Activated CD4-positive, alpha-beta T cell treated with anti-CD3 and anti-CD28 coated beads, Interleukin-2, Interleukin-6, amounts not matched to agents 100 ng/mL and 50 ng/mL, durations not matched to agents 16 hours and 8 hours (primary cell): ENCODE measurements around the gene ZNF530.

Experiments
- DNase-seq: peaks from one replicate; pipeline ENCODE4 v3.0.0-alpha.2; 2020

ZNF530 gene

DNA sequence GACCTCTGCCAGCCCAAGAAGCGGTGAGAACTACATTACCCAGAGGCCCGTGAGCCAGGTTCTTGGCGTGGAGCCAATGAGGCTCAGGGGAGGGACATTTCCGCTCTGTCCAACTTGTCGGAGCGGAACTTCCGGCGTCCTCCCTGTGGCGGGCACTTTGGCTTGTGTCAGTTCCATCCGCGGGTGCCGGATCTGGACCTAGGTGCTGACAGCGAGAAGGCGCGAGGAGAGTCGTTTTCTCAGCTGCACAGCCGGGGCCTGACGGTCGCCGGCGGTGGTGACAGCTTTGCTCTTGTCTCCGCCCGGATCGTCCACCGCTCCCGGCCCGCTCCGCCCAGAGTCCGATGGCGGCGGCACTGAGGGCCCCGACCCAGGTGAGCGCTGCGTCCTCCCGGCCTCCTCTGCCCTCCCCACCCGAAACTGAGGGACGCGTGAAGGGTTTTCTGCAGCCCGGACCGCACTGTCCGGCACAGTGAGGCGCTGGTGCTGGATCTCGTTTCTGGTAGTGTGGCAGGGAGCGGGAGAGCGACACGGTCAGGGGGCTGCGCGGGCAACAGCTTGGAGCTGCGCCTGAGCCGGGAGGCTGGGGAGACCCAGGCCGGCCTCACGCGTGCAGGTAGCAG lies at the start of gene ZNF530:
ZNF530 (plus strand) TSS at position 125 of the 623 bp plus-strand sequence. CDS start 4,461 bp downstream, outside the sequence.
- DNase-seq, result peak; percentile 91

DNA sequence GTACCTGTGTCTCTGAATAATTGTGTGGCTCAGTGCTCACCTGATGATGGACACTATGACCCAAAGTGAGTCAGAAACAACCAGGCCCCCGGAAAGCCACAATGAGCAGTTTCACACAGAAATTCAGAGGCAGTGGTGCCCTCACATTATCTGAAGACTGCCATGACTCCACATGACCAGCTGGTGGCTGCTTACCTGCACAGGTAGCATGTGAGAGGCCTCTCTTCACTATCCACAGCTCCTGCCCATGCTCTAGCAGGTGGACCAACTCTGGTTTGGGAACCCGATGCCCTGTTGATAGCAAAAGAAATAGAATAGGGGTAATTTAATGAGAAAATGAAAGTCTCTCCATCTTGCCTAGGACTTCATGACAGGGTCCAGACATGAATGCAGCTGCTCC lies 47.3 kb upstream of the ZNF530 start:
- DNase-seq, result no peak

- no peak for DNase-seq
Measured at GRCh38 chr19:57557659-57558058, 42.0 kb upstream of the ZNF530 start.

DNA sequence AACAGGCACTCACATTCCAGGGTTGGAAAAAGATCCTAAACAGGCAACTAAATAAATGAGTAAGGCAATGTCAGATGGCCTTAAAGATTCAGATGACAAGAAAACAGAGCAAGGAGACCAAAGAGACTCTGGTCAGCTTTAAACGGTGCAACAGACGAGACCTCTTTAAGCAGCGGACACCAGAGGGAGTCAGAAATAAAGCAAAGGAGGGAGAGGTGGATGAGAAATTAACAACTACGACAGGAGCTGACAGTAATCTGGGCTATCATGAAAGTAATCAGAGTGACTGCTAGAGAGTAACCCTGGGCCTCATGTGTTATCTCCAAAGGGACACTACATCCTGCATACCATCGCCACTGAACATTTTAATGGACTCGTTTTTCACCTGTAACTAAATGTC lies 41.2 kb upstream of the ZNF530 start:
- DNase-seq, result peak; percentile 3

- DNase-seq, result peak; percentile 28
Measured at GRCh38 chr19:57559008-57559403, 40.7 kb upstream of the ZNF530 start.

DNA sequence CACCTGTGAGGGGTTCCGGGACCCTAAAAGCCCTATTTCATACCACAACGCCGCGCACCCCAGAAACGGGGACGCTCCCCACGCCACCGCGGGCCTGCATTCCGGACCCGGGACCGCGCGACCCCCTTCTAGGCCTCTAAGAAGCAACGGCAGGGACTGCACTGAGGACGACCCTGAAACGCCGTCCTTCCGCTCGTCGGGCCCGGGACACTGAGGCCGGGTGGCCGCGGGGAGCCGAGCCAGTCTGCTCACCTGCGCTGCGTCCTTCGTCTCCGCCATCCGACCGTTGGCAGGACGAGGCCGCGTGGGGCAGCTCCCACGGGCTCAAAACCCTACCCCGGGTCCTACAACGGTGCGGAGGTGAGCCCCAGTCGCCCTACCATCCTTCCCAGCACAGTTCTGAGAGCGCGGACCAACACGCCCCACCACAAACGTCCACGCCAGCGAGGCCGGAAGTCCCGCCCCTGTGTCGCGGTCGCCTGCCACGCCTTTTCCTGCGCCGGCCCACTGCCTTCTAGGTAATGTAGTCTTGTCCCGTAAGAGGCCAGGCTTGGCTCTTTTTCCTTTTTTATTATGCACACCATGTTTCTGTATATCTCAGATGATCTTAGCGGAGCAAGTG lies 40.2 kb upstream of the ZNF530 start, which contains the start of gene ZNF550:
ZNF550 (minus strand) TSS at position 460 of the 622 bp plus-strand sequence; CDS start at position 279, 181 bp downstream.
- DNase-seq, result peak; percentile 92

DNA sequence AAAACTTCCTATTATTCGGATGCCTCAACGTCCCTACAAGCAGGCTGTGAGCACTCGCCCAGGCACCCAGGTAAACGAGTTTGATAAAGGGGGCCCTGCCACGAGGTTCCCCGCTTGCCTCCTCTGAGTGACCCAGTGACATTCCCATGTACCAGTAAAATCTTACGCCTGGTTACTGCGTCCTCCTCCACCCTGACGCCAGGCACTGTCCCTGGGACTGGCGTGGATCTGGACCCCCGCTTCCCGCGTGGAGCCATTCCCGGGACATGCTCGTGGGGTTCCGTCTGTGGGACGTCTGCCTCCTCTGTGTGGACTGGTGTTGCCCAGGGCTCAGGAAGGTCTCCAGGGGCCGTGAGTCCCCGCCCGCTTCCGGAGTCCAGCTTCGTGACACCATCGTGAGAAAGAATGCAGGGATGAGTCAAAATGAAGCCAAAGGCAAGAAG lies 39.6 kb upstream of the ZNF530 start:
- DNase-seq, result no peak

DNA sequence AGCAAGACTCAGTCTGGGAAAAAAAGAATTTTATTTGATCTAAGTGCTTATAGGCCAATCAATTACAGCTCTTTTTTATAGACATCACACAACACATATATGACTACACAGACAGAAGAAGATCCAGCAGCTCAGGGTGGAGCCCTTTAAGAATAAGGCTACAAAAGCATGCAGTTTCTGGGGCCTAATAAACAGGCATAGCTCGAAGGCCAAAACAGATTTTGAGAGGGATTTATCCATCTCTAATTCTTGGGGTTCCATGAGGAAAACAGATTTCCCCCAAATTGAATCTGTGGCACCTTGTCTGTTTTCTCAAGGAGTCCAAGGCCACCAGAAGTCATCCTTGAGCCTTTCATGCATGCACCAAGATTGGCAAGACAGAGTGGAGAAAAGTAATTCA lies 36.1 kb upstream of the ZNF530 start:
- no peak for DNase-seq

DNA sequence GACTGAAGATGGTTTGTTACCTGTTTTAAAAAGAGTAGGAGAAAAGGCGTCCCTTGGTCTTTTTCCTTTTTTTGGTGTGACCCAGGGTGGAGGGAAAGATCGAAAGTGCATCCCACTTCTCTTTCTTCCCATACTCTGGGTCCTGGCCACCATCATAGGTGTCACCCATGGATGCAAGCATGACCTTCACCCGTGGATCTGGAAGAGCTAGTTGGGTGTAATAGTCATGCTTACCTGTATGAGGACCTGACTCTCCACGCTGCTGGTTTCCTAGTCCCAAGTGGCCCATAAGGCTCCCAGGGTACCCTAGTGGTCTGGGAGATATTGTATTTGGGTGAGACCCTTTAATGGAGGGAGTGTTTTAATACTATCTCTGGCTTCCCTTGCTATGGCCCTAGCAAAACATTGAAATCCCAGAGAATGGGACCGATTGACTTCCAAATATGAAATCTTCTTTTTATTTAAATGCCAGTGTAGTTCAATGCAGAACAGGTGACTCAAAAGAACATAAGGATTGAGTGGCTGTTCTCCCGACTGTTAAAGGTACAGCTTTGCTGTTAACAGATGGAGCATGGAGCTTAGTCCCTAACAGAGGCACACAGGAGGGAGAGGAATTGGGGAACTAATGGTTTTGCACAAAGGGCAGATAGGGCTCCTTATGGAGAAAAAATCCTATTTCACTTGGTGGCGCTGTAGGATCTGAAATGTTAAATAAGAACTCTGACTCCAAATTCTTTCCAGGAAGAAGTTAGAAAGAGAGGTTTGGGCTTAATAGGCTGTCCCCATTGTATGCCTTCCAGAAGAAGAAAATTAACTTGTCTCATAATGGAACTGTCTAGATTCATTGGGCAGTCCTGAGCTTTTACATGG lies 33.1 kb upstream of the ZNF530 start:
- no peak for DNase-seq

- no peak for DNase-seq
Measured at GRCh38 chr19:57570707-57571106, 29.0 kb upstream of the ZNF530 start.

- no peak for DNase-seq
Measured at GRCh38 chr19:57572415-57572947, 27.2 kb upstream of the ZNF530 start.

DNA sequence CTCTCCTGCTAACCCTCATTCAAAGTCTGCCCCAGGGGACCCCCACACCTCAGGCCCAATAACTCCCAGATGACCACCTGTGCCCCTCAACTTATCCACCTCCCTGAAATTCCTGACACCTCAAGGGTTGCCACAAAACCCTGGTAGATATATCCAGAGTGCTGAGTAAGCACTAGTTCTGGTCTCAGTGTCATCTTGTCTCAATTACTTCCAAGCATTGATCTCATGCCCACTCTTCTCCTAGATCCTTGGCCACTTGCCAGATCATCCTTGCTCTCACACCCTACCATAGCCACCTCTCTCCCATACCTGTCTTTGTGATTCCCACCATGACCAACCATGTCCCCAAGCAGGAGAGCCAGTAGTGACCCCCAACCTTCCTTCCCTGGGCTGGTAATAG lies 23.0 kb upstream of the ZNF530 start:
- DNase-seq, result no peak

DNA sequence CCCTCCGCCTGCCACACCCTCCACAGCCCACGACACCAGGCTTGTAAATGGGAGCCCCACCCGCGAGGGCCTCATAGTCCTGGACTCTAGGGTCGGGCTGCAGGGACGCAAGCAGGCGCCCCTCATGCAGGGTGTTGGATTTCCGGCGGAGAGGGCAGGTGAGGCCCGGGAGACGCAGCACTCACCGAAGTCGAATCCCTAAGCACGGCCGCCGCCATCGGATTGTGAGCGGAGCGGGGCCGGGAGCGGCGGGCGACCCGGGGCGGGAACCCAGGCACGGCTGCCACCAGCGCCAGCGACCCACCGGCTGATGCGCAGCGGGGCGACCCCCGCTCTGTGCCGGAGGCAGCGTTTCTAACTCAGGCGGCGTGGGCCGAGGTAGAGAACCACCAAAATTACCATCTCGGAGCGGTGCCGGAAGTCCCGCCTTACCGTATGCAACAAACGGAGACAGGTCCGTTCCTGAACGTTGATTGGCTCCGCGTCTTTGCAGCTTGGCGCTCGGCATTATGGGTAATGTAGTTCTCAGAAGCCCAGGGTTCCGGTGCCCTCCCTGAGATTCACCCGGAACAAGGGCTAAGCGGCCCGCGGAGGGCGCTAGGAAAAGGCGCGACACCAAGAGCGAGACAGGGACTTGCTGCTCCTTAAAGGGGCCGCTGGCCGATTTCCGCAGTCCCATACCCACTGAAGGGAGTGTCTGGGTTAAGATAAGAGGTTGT lies 21.0 kb upstream of the ZNF530 start, which contains the start of gene ZNF416:
ZNF416 (minus strand) TSS at position 425 of the 719 bp plus-strand sequence; CDS start at position 218, 207 bp downstream.
- DNase-seq, result peak; percentile 97

- DNase-seq, result no peak
Measured at GRCh38 chr19:57583104-57583520, 16.6 kb upstream of the ZNF530 start.

DNA sequence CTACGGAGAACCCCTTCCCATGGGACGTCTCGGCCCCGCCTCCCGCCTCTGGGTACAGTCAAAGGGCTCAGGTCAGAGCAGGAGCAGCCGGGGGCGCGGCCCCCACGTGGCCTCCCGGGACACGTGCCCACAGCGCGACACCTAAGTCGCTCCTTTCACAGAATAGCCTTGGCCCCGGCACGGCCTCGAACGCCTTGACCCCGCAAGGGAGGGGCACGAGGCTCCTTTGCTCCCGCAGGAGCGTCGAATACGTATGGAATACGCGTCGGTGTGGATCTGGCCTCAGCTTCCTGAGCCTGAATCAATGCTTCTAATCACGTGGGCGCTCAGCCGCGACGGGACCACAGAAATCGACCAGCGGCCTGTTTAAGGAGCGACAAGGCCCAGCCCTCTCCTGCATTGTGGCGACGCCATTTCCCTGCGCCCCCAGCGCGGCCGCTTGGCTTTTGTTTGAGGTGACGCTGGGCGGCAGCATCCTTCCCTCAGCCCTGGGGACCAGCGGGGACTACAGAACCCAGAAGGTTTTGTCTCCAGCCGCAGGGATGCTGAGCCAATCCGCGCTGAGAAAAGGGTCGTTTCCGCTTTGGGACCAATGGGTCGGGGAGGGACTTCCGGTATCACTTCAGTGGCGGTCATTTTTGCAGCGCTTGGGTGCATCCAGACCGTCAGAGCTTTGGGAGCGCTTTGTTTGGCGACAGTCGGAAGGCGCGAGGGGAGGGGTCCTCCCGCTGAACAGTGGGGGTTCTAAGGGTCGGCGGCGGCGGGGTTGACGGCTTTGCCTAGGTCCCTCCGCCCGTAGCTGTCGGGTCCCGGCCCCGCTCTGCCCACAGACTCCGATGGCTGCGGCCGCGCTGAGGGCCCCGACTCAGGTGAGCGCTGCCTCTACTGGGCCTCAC lies 15.9 kb upstream of the ZNF530 start, which contains the start of gene ZIK1:
ZIK1 (plus strand) TSS at position 625 of the 896 bp plus-strand sequence; CDS start at position 837, 212 bp downstream.
- DNase-seq, result peak; percentile 77

- no peak for DNase-seq
Measured at GRCh38 chr19:57587529-57587928, 12.2 kb upstream of the ZNF530 start.

DNA sequence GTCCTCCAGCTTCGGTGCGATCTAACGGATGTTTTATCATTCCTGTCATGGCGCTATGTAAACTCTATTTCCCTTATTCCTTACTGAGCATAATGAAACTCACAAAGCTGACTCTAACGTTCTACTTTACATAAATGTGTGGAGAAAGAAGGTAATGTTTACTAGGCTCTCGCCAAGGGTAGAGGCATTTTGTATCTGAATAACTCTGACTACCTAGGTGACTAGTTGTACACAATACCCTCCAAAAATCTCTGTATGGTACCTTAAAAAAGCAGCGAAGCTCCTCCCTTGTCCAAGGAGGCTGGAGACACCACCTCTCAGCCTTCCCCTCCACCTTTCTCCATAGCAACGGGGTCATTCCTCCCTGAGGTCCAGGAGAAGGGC lies 316 bp upstream of the ZNF530 start:
- DNase-seq, result no peak

GRCh38 chr19:57606931-57607330 lies 7.2 kb downstream of the ZNF530 start:
- DNase-seq, result no peak

DNA sequence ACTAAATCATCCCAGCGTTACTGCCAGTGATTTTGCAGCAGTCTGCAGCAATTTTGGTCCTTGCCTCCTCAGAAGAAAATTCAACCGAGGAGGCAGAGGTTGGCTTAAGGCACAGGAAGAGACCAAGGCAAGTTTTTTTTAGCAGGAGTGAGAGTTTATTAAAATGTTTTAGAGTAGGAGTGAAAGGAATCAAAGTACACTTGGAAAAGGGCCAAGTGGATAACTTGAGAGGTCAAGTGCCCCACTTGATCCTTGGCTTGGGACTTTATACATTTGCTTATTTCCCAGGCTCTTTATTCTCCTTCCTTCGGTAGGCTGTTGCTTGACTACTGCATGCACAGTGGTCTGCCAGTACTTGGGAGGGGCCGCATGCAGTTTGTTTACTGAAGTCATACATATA lies 11.4 kb downstream of the ZNF530 start:
- no peak for DNase-seq

DNA sequence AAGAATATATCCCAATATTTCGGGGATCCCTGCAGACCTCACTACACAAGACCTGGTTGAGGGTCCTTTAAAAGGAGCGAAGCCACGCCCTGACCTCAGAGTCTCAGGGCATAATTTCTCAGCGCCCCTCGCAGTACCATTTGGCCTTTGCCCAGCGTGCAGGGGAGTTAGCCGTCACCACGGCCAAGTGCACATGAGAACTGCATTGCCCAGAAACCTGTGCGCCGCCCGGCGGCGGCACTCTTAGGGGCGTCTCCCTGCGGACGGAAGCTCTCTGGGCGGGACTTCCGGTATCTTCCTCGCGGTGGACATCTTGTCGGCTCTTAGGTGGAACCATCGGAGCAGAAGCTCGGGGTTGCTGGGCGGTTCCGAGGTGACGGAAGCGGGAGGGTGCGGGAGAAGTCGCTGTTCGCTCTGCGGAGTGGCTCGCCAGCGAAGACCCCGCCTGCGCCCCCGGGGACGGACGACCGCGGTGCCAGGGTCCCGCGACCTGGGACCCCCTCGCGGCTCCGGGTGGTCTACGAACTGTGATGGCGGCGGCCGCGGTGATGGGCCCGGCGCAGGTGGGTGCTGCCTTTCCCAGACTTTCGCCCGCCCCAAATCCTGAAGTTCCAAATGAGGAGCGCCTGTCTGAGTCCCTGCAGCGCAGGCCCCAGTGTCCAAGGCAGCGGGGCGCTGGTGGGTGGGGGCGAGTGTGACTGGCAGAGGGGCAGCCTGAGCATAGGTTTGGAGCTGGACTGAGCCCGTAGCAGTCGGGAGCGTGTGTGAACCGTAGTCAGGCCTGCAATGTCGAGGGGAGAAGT lies 14.5 kb downstream of the ZNF530 start, which contains the start of gene ZNF134:
ZNF134 (plus strand) TSS at position 302 of the 803 bp plus-strand sequence. CDS start 5,227 bp downstream, outside the sequence.
- DNase-seq, result peak; percentile 93
